Smooth muscle cell (in vitro differentiated cells): ENCODE results near the gene COX14. TPM values are rescaled to one million over a fixed set of nuclear protein-coding genes. Genes with fewer than 3 reads are reported as not detected.

ENCODE experiments used
- DNase-seq: peaks from one replicate; lab custom pipeline; 2025; ENCODE audit not compliant: unreplicated experiment; lab: John Stamatoyannopoulos, UW
- H2AFZ ChIP-seq: fragments of 200-600 bp; sonication (generic); 2 replicates; pipeline ENCODE4 v1.6.0; 2016; ENCODE audit warnings: antibody characterized with exemption, low read depth, mild to moderate bottlenecking
- H3F3A ChIP-seq: fragments of 200-600 bp; sonication (generic); 2 replicates; pipeline ENCODE4 v1.6.0; 2017; ENCODE audit warnings: antibody characterized with exemption, low read depth
- H3K27ac ChIP-seq: fragments of 200-600 bp; sonication (generic); 2 replicates; pipeline ENCODE4 v1.5.1; 2016; ENCODE audit warnings: low read depth, mild to moderate bottlenecking
- H3K27me3 ChIP-seq: fragments of 200-600 bp; sonication (generic); 2 replicates; pipeline ENCODE4 v1.6.1; 2016; ENCODE audit warnings: low read depth, mild to moderate bottlenecking
- H3K36me3 ChIP-seq: fragments of 200-600 bp; sonication (generic); 2 replicates; pipeline ENCODE4 v1.5.1; 2016; ENCODE audit warnings: low read depth
- H3K4me1 ChIP-seq: fragments of 200-600 bp; sonication (generic); 2 replicates; pipeline ENCODE4 v1.5.1; 2016; ENCODE audit warnings: low read depth
- H3K4me2 ChIP-seq: fragments of 200-600 bp; sonication (generic); 2 replicates; pipeline ENCODE4 v1.6.0; 2016; ENCODE audit warnings: mild to moderate bottlenecking
- H3K4me3 ChIP-seq: fragments of 200-600 bp; sonication (generic); 2 replicates; pipeline ENCODE4 v1.5.1; 2016; ENCODE audit warnings: mild to moderate bottlenecking
- H3K79me2 ChIP-seq: fragments of 200-600 bp; sonication (generic); 2 replicates; pipeline ENCODE4 v1.6.0; 2016; ENCODE audit warnings: low read depth, mild to moderate bottlenecking
- H3K9ac ChIP-seq: fragments of 200-600 bp; sonication (generic); 2 replicates; pipeline ENCODE4 v1.6.0; 2016; ENCODE audit warnings: low read depth
- H3K9me3 ChIP-seq: fragments of 200-600 bp; sonication (generic); replicated peaks from 2 replicates; pipeline ENCODE4 v1.5.1; 2016; ENCODE audit warnings: low read depth
- H4K20me1 ChIP-seq: fragments of 200-600 bp; sonication (generic); 2 replicates; pipeline ENCODE4 v1.6.0; 2016; ENCODE audit warnings: low read depth
- CTCF ChIP-seq: fragments of 200-600 bp; sonication (generic); IDR thresholded peaks from 2 replicates; pipeline ENCODE4 v1.5.1; 2017; ENCODE audit warnings: borderline replicate concordance, mild to moderate bottlenecking, antibody characterized with exemption; ENCODE audit not compliant: insufficient read depth, poor library complexity, severe bottlenecking
- WGBS: methylation state at CpG from one replicate; pipeline ENCODE4 v1.1.7; 2016; ENCODE audit warnings: low lambda C conversion rate; 5-methylcytosine and 5-hydroxymethylcytosine counted together
- polyA plus RNA-seq: library from polyadenylated mRNA; unstranded; fragments of >200 nt; fragmentation: Nextera tagmentation; extraction: Ambion mirVana; gene quantifications from 2 replicates; pipeline ENCODE4 v1.2.1, GENCODE V29; 2016
- total RNA-seq: library from RNA; depleted of rRNA; stranded (reverse); fragments of >200 nt; gene quantifications from 2 replicates; pipeline ENCODE4 v1.2.3, GENCODE V29; 2014

COX14 gene
- total and polyA plus RNA-seq, 2 experiments from 2014 or later: 18.6 to 67.9 TPM

DNA sequence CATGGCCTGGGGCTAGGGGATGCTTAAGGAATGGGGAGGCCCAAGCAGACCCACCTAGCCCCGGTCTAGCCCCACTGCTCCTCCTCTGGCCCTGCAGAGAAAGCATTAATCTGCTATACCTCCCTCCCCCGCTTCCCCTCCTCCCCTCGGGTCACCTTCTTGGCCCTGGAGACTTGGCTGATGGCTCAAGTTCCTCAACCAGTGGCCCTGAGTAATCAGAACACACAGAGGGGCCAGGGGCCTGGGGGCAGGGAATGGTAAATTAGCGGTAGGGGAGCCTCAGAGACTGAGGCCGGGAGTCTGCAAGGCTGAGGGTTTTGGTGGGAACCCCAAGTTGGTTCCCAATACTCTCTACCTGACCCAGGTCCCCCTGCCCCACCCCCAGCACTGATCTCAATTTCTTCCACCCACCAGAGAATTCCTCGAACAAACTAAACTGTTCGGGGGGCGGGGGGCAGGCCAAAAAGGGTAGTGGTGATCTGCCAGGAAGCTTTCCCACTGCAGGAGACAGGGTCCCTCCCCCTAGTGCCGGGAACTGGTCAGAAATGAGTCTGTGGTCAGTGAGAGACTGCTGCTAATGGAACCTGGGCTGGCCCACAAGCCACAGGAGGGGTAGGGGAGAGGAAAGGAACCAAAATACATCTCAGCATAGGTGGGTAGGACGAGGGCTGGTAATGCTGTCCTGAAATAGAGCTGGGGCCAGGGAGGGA lies 39.7 kb upstream of the COX14 start:
- Histone ChIP-seq H3K27me3 (no peaks in the 10 kb centered on the region), H4K20me1 (no peaks in the 10 kb centered on the region), H2AFZ (no peak overlapping the region), H3F3A (no peaks in the 10 kb centered on the region), H3K4me3 (no peak overlapping the region), H3K9me3 (no peaks in the 10 kb centered on the region), H3K4me1 (no peaks in the 10 kb centered on the region), H3K36me3 (no peaks in the 10 kb centered on the region), H3K9ac (no peak overlapping the region), H3K4me2 (no peak overlapping the region), H3K27ac (no peak overlapping the region), H3K79me2 (no peaks in the 10 kb centered on the region)
- DNase-seq: no peak
- 67% methylated on average over 7 of the region's 10 CpGs for WGBS
- TF ChIP-seq CTCF: no peak

- H3K4me1 ChIP-seq: no peaks in the 10 kb centered on the region
- no peak overlapping the region for H3K4me3 ChIP-seq
- WGBS: 87% methylated on average over 7 of the region's 7 CpGs
- H3K4me2 ChIP-seq: no peak overlapping the region
- H2AFZ ChIP-seq: no peak overlapping the region
- H3F3A ChIP-seq: no peaks in the 10 kb centered on the region
- no peaks in the 10 kb centered on the region for H3K9me3 ChIP-seq
- H3K27me3 ChIP-seq: no peaks in the 10 kb centered on the region
- H3K36me3 ChIP-seq: no peaks in the 10 kb centered on the region
- H4K20me1 ChIP-seq: no peaks in the 10 kb centered on the region
- TF ChIP-seq CTCF: no peak
- DNase-seq: no peak
- H3K9ac ChIP-seq: no peak overlapping the region
- no peak overlapping the region for H3K27ac ChIP-seq
- no peaks in the 10 kb centered on the region for H3K79me2 ChIP-seq
These were observed 38.8 kb upstream of the COX14 start for GRCh38 chr12:50073206-50073605.

- 84% methylated on average over 10 of the region's 10 CpGs for WGBS
These were observed 38.3 kb upstream of the COX14 start for GRCh38 chr12:50073712-50074111.

More at GRCh38 chr12:50073712-50074111, 38.3 kb upstream of the COX14 start:
- Histone ChIP-seq H3K4me1 (no peaks in the 10 kb centered on the region), H4K20me1 (no peaks in the 10 kb centered on the region), H3K4me3 (no peak overlapping the region), H2AFZ (no peak overlapping the region), H3K9ac (no peak overlapping the region), H3F3A (no peaks in the 10 kb centered on the region), H3K27me3 (no peaks in the 10 kb centered on the region), H3K36me3 (no peaks in the 10 kb centered on the region), H3K9me3 (no peaks in the 10 kb centered on the region), H3K79me2 (no peaks in the 10 kb centered on the region), H3K4me2 (no peak overlapping the region), H3K27ac (no peak overlapping the region)
- no peak for DNase-seq
- TF ChIP-seq CTCF: no peak
